HG02840 (cell line): Measurements from ENCODE around the gene CA5A.
"Not testable (repeated sequence)": the region's sequence is repeated elsewhere in the genome, so short reads cannot be mapped to it uniquely, and the experiment has no call there.

Experiments
- ATAC-seq: cut with Tn5 transposase; IDR thresholded peaks from one replicate; pipeline ENCODE4 v1.9.1; 2021; ENCODE audit warnings: mild to moderate bottlenecking, moderate library complexity, moderate number of reproducible peaks; ENCODE audit not compliant: unreplicated experiment, low FRiP score

The CA5A gene

GRCh38 chr16:87900489-87900888, 35.8 kb downstream of the CA5A start:
- not testable (repeated sequence) for ATAC-seq

- no peak for ATAC-seq
These were observed 38.5 kb downstream of the CA5A start for GRCh38 chr16:87897521-87898505.

DNA sequence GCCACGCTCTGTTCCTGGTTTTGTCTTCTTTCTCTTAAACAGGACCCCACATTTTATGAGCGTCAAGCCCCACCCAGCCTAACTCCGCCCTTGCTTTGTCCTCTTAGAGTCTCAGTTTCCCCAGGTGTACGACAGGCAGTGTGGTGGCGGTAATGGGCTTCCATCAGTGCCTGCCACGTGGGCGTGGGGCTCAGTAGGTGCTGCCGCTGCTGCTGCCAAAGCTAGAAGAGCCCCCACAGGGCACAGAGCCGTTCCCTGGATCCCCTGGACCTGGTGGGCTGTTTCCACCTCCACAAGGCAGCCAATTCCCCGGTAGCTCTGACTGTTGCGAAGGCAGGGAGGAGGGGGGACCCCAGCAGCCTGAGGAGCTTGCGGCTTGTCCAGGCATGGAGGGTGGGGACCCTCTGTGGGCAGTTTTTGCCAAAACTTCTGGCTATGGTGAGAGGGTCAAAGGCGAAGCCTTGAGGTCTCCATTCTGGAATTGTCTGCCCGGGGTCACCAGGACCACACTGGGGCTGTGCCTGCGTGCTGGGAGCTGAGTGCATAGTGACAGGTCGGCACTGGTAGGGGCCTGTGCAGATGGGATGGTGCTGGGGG, 39.3 kb downstream of the CA5A start:
- ATAC-seq = not testable (repeated sequence)

- not testable (repeated sequence) for ATAC-seq
These were observed 40.0 kb downstream of the CA5A start for GRCh38 chr16:87896176-87896890.

DNA sequence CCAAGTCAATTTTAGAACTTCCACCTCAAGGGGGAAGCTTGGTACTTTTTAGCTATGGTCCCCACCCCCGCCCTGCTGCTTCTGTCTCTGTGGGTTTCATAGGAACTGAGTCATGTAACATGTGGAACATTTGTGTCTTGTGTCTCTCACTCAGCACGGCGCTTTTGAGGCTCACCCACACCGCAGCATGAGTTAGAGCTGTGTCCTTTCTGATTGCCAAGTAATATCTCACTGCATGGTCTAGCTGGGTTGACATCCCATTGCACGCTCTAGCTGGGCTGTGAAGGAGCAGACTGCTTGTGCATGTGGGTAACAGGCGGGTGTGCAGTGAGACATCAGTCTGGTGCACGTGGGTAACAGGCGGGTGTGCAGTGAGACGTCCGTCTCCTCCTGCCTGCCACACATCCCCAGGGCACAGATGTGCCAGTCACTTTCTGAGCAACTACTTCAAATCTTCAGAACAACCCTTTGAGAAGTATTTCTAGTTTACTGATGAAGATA, 40.6 kb downstream of the CA5A start:
- no peak for ATAC-seq

- not testable (repeated sequence) for ATAC-seq
These were observed 42.3 kb downstream of the CA5A start for GRCh38 chr16:87894005-87894404.

DNA sequence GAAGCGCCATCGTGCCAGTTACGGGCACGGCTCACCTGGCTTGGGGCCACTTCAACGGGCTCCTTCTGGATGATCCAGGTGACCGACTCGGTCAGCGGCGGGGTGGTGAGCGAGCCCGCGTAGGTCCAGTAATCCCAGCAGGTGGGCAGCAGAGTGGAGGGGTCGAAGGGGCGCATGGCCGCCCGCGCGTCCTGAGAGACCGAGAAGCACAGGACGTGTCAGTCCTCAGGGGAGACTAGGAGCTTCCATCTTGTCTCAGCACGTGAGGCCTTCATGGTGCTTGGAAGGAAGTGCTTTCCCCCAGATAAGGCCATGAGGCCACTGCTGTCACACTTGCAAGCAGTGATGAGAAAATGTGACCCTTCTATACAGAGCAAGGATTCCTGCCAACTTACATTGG, 44.6 kb downstream of the CA5A start:
- no peak for ATAC-seq

DNA sequence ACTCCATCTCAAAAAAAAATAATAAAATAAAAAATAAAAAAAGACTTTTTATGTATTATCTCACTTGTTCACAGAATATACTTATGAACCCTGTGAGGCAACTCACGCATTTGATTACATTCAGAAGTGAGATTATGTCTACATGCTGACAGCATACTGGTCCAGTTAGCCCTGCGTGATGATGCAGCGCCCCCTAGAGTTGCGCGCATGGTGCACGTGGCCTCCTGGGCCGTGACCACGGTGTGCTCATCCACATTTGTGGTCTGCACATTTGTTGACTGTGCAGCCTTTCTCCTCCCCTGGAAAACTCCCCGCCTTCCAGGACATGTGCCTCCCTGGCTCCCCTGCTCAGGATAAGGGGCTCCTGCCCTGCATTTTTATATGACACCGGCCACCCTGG, 46.6 kb downstream of the CA5A start:
- ATAC-seq = not testable (repeated sequence)

- not testable (repeated sequence) for ATAC-seq
These were observed 48.0 kb downstream of the CA5A start for GRCh38 chr16:87888346-87888745.

- ATAC-seq = not testable (repeated sequence)
These were observed 48.4 kb downstream of the CA5A start for GRCh38 chr16:87887931-87888330.

DNA sequence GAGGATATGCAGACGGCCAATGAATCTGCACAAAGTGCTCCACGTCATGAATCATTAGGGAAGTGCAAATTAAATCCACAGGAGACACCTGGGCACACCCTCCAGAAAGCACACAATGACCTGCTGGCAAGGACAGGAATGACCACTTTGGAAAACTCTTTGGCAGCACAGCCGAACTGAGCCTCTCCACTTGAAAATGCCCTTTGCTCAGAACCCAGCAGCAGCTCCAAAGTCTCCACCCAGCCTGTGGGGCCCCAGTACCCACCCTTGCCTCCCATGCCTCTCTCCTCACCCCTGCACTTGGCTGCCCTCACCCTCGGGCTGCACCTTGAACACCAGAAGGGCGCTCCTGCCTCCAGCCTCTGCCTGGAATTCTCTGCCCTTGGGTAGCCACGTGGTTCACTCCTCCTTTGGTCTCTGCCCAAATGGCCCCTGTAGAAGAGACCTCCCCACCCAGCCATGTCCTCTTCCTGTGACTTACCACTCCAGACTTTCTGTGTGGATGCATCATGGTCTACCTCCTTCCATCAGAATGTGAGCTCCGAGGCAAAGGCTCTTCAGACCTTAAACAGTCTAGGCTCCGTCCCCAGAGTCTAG, 50.9 kb downstream of the CA5A start:
- ATAC-seq = not testable (repeated sequence)

- ATAC-seq = no peak
These were observed 53.8 kb downstream of the CA5A start for GRCh38 chr16:87882436-87883019.

DNA sequence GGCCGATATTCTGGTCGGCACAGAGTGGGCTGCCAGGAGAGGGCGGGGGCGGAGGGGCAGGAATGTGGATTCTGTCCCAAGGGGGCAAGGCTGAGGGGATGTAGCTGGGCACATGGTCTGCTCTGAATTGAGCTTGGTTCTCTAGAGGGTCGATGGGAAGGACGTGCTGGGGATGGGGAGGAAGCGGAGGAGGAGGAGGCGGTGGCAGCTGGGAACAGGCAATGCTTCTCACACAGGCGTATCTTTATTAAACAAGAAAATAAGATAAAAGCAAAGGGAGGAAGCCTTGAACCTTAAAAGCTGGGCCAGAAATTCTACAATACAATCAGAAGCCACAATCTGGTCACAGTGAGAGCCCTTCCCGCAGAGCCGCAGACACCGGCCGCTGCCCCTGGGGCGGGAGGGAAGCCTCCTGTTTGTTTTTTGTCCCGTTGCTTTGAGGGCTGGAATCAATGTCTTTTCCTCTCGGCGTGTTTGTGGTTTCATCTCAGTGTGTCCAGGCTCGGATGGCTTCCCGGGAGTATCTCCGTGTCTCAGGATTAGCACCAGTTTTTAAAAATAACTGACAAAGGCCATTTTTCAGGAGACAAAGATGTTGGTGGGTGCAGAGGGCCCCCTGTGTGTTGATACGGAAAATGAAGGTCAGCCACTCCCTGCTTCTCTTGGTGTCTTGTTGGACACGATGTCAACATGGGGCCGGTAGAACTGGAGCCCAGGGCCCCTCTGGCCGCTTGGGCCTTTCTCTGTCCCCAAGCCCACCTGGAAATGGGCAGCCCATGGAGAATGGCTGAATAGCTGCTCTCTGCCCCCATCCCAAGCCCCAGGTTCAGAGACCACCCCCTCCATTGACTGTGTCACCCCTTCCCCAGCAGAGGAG, 54.8 kb downstream of the CA5A start:
- ATAC-seq = no peak

- ATAC-seq = no peak
These were observed 56.1 kb downstream of the CA5A start for GRCh38 chr16:87880117-87880696.

- ATAC-seq = not testable (repeated sequence)
These were observed 56.8 kb downstream of the CA5A start for GRCh38 chr16:87879411-87880013.

- ATAC-seq = no peak
These were observed 57.6 kb downstream of the CA5A start for GRCh38 chr16:87878704-87879103.

GRCh38 chr16:87877942-87878507, 58.3 kb downstream of the CA5A start:
- ATAC-seq = no peak
